Activated B cell treated with CpG ODN at 0.5 μM for 24 hours (primary cell): ENCODE results near the gene CDT1. TPM values are rescaled to one million over a fixed set of nuclear protein-coding genes. Genes with fewer than 3 reads are reported as not detected.
A peak's percentile ranks its signal among the peaks of the same experiment; 100 is the strongest.

Source experiments
- ATAC-seq: fragments of 200-7000 bp; cut with Tn5 transposase; one replicate; pipeline ENCODE4 v1.10.0; 2021; ENCODE audit warnings: low read depth, mild to moderate bottlenecking, moderate library complexity
- CTCF ChIA-PET: fragments of 350-600 bp; sonication (Branson Sonifier 250); formaldehyde crosslinking; loops from one replicate; lab custom pipeline; 2021; ENCODE audit warnings: antibody characterized with exemption; lab: Charles Lee
- POLR2A ChIA-PET: fragments of 350-600 bp; sonication (Branson Sonifier 250); formaldehyde crosslinking; loops from one replicate; lab custom pipeline; 2021; ENCODE audit warnings: antibody characterized with exemption; lab: Charles Lee
- DNase-seq: peaks from one replicate; pipeline ENCODE4 v3.0.0; 2022
- H3K27ac Mint-ChIP-seq: one replicate; pipeline ENCODE4 v1.8.0; 2020; ENCODE audit warnings: mixed read lengths
- H3K27me3 Mint-ChIP-seq: one replicate; pipeline ENCODE4 v1.8.0; 2021; ENCODE audit warnings: mixed read lengths
- H3K36me3 Mint-ChIP-seq: one replicate; pipeline ENCODE4 v1.8.0; 2021; ENCODE audit warnings: low read depth, mixed read lengths
- H3K4me1 Mint-ChIP-seq: one replicate; pipeline ENCODE4 v1.8.0; 2021; ENCODE audit warnings: mixed read lengths
- H3K4me3 Mint-ChIP-seq: one replicate; pipeline ENCODE4 v1.8.0; 2020; ENCODE audit warnings: mild to moderate bottlenecking, mixed read lengths
- H3K9me3 Mint-ChIP-seq: one replicate; pipeline ENCODE4 v1.8.0; 2020; ENCODE audit warnings: mixed read lengths
- CTCF ChIP-seq: fragments of 200-600 bp; IDR thresholded peaks from one replicate; pipeline ENCODE4 v1.8.0; 2022; ENCODE audit warnings: antibody characterized with exemption, mild to moderate bottlenecking
- intact Hi-C: fragments of 100-400 bp; cut with micrococcal nuclease; formaldehyde crosslinking; loops from one replicate; pipeline ENCODE4 v1.15.1; 2024
- total RNA-seq: library from RNA; stranded (reverse); gene quantifications from 2 replicates; pipeline ENCODE4 v1.2.3, GENCODE V29; 2022

CDT1 gene
- total RNA-seq, 1 donor from 2014 or later = 4.3 TPM

GRCh38 chr16:88855176-88855575 lies 51.6 kb downstream of the CDT1 start:
- Mint-ChIP-seq H3K27ac (peak overlapping the region; percentile 64), H3K27me3 (no peaks in the 10 kb centered on the region), H3K9me3 (no peaks in the 10 kb centered on the region), H3K4me3 (peak overlapping the region; percentile 73), H3K4me1 (peaks cover 39% of the 10 kb centered on the region), H3K36me3 (peaks cover 31% of the 10 kb centered on the region)
- intact Hi-C loops = loop anchor here (5.0 kb wide), 1 partner anchor 203 kb away; the partner anchor contains the start of gene CYBA
- ChIA-PET POLR2A (interaction anchor here (0.7 to 3.2 kb wide), 2 partner anchors 44 to 1094 kb away, joined by 4 to 39 read pairs; partner anchors contain the start of gene APRT), CTCF (no interaction called here)
- ATAC-seq (no peak), DNase-seq (no peak)
- no peak for TF ChIP-seq CTCF

- POLR2A ChIA-PET = interaction anchor here (1.5 to 3.2 kb wide), 2 partner anchors 45 to 362 kb away, joined by 3 to 39 read pairs; partner anchors contain the start of genes APRT and ZNF778
- Mint-ChIP-seq H3K4me3 (peak overlapping the region; percentile 75), H3K27ac (peak overlapping the region; percentile 4), H3K9me3 (no peaks in the 10 kb centered on the region), H3K36me3 (peaks cover 36% of the 10 kb centered on the region), H3K27me3 (no peaks in the 10 kb centered on the region), H3K4me1 (peaks cover 39% of the 10 kb centered on the region)
- TF ChIP-seq CTCF = no peak
- CTCF ChIA-PET = no interaction called here
- no peak for DNase-seq
- intact Hi-C loops = loop anchor here (2.0 to 5.0 kb wide), 3 partner anchors 53 to 203 kb away; partner anchors contain the start of genes CDT1 and CYBA
- no peak for ATAC-seq
Observed at GRCh38 chr16:88855736-88856121, 52.1 kb downstream of the CDT1 start.

GRCh38 chr16:88856122-88856827 lies 52.7 kb downstream of the CDT1 start:
- ATAC-seq (peak; percentile 21), DNase-seq (peak; percentile 33)
- H3K4me1 Mint-ChIP-seq = peaks cover 39% of the 10 kb centered on the region
- CTCF ChIA-PET = interaction anchor here (1.4 to 2.7 kb wide), 6 partner anchors 37 to 119 kb away, joined by 4 to 22 read pairs (median 10); partner anchors contain the start of gene APRT
- POLR2A ChIA-PET = interaction anchor here (0.6 to 3.2 kb wide), 9 partner anchors 42 to 361 kb away, joined by 3 to 39 read pairs (median 3); partner anchors contain the start of genes ACSF3, APRT, CYBA and ZNF778
- no peaks in the 10 kb centered on the region for H3K27me3 Mint-ChIP-seq
- no peak for TF ChIP-seq CTCF
- peaks cover 37% of the 10 kb centered on the region for H3K36me3 Mint-ChIP-seq
- peak overlapping the region; percentile 4 for H3K27ac Mint-ChIP-seq
- H3K9me3 Mint-ChIP-seq = no peaks in the 10 kb centered on the region
- peak overlapping the region; percentile 92 for H3K4me3 Mint-ChIP-seq
- intact Hi-C loops = loop anchor here (2.0 to 5.0 kb wide), 3 partner anchors 53 to 204 kb away; partner anchors contain the start of genes CDT1 and CYBA

- H3K4me1 Mint-ChIP-seq = peaks cover 39% of the 10 kb centered on the region
- intact Hi-C loops = loop anchor here (1.0 to 5.0 kb wide), 13 partner anchors 41 to 844 kb away; partner anchors contain the start of genes CDH15, CDT1, CYBA and SPATA2L
- TF ChIP-seq CTCF = no peak
- DNase-seq (peak; percentile 99), ATAC-seq (peak; percentile 88)
- H3K9me3 Mint-ChIP-seq = no peaks in the 10 kb centered on the region
- peaks cover 37% of the 10 kb centered on the region for H3K36me3 Mint-ChIP-seq
- H3K27ac Mint-ChIP-seq = peak within 1 kb of the TSS; percentile 86
- ChIA-PET CTCF (interaction anchor here (0.7 to 2.7 kb wide), 11 partner anchors 17 to 384 kb away, joined by 3 to 22 read pairs (median 7); partner anchors contain the start of genes APRT and ZNF778), POLR2A (interaction anchor here (0.6 to 3.2 kb wide), 17 partner anchors 42 to 360 kb away, joined by 3 to 39 read pairs (median 5); partner anchors contain the start of genes ACSF3, APRT, CYBA and ZNF778)
- H3K27me3 Mint-ChIP-seq = no peaks in the 10 kb centered on the region
- peak within 1 kb of the TSS; percentile 92 for H3K4me3 Mint-ChIP-seq
Observed at GRCh38 chr16:88856828-88857727, 53.5 kb downstream of the CDT1 start, which contains the start of the genes GALNS and TRAPPC2L. Gene GALNS, minus strand, starts transcription at chr16:88856947. Its CDS starts 70 bp downstream, at chr16:88856877. Gene TRAPPC2L, plus strand, starts transcription at chr16:88857127. Its CDS starts 24 bp downstream, at chr16:88857151.
